GM23338 (cell line): ENCODE measurements around the gene MICAL3. TPM values are rescaled to one million over a fixed set of nuclear protein-coding genes. Genes with fewer than 3 reads are reported as not detected.

Experiments used
- ATAC-seq: fragments of 200-7000 bp; cut with Tn5 transposase; 3 replicates; pipeline ENCODE4 v1.9.1; 2020
- DNase-seq: peaks from one replicate; pipeline ENCODE4 v3.0.0-alpha.2; 2015; ENCODE audit warnings: low spot score
- H2AFZ ChIP-seq: fragments of 200-600 bp; sonication (generic); 2 replicates; pipeline ENCODE4 v1.8.0; 2016; ENCODE audit warnings: antibody characterized with exemption, mild to moderate bottlenecking, moderate library complexity
- H3F3A ChIP-seq: fragments of 200-600 bp; sonication (generic); replicated peaks from 2 replicates; pipeline ENCODE4 v1.8.0; 2017; ENCODE audit warnings: antibody characterized with exemption, mixed run types, low read depth
- H3K27ac ChIP-seq: fragments of 200-600 bp; sonication (generic); 2 replicates; pipeline ENCODE4 v1.6.1; 2016; ENCODE audit warnings: low read depth
- H3K27me3 ChIP-seq: fragments of 200-600 bp; sonication (generic); 2 replicates; pipeline ENCODE4 v1.8.0; 2016; ENCODE audit warnings: mild to moderate bottlenecking, mixed run types, moderate library complexity; ENCODE audit not compliant: insufficient read depth
- H3K36me3 ChIP-seq: fragments of 200-600 bp; sonication (generic); 2 replicates; pipeline ENCODE4 v1.8.0; 2016; ENCODE audit warnings: mild to moderate bottlenecking; ENCODE audit not compliant: insufficient read depth
- H3K4me1 ChIP-seq: fragments of 200-600 bp; sonication (generic); 2 replicates; pipeline ENCODE4 v1.8.0; 2016; ENCODE audit warnings: mild to moderate bottlenecking, moderate library complexity; ENCODE audit not compliant: insufficient read depth
- H3K4me2 ChIP-seq: fragments of 200-600 bp; sonication (generic); 2 replicates; pipeline ENCODE4 v1.7.1; 2017; ENCODE audit warnings: mixed run types
- H3K4me3 ChIP-seq: fragments of 200-600 bp; sonication (generic); 2 replicates; pipeline ENCODE4 v1.6.1; 2016; ENCODE audit warnings: mixed run types
- H3K79me2 ChIP-seq: fragments of 200-600 bp; sonication (generic); replicated peaks from 2 replicates; pipeline ENCODE4 v1.8.0; 2017; ENCODE audit warnings: mild to moderate bottlenecking; ENCODE audit not compliant: insufficient read depth
- H3K9me2 ChIP-seq: fragments of 200-600 bp; sonication (generic); 2 replicates; pipeline ENCODE4 v1.8.0; 2017; ENCODE audit not compliant: insufficient read depth
- H4K20me1 ChIP-seq: fragments of 200-600 bp; sonication (generic); replicated peaks from 2 replicates; pipeline ENCODE4 v1.8.0; 2017; ENCODE audit warnings: mild to moderate bottlenecking; ENCODE audit not compliant: insufficient read depth
- H3K27ac Mint-ChIP-seq: 2 replicates; pipeline ENCODE4 v1.8.0; 2020; ENCODE audit warnings: inconsistent platforms, mild to moderate bottlenecking, moderate library complexity, mixed read lengths
- H3K27me3 Mint-ChIP-seq: 3 replicates; pipeline ENCODE4 v1.8.0; 2022; ENCODE audit warnings: low read depth, mild to moderate bottlenecking, moderate library complexity, mixed read lengths, inconsistent platforms; ENCODE audit not compliant: insufficient read depth, poor library complexity
- H3K36me3 Mint-ChIP-seq: 3 replicates; pipeline ENCODE4 v1.8.0; 2021; ENCODE audit warnings: low read depth, mild to moderate bottlenecking, inconsistent platforms, moderate library complexity, mixed read lengths
- H3K4me1 Mint-ChIP-seq: 3 replicates; pipeline ENCODE4 v1.8.0; 2020; ENCODE audit warnings: mild to moderate bottlenecking, inconsistent platforms, mixed read lengths
- H3K4me3 Mint-ChIP-seq: 3 replicates; pipeline ENCODE4 v1.8.0; 2021; ENCODE audit warnings: moderate library complexity, mild to moderate bottlenecking, inconsistent platforms, mixed read lengths
- H3K9me3 Mint-ChIP-seq: 3 replicates; pipeline ENCODE4 v1.8.0; 2020; ENCODE audit warnings: moderate library complexity, mild to moderate bottlenecking, inconsistent platforms, mixed read lengths
- CREB1 ChIP-seq: fragments of 250-450 bp; sonication (Bioruptor Pico); IDR thresholded peaks from 2 replicates; pipeline ENCODE4 v1.5.0; 2020; ENCODE audit warnings: low read depth, mild to moderate bottlenecking, moderate library complexity
- CTCF ChIP-seq, 2 experiments: fragments of 200-600 bp in 1 of 2; sonication (generic) in 1 of 2; conservative IDR thresholded peaks; 2 replicates each; pipeline versions ENCODE4 v1.5.1 to v1.6.1; 2016 to 2017; ENCODE audit warnings: antibody characterized with exemption in 2 of 2, low read depth in 2 of 2, mild to moderate bottlenecking in 2 of 2, moderate library complexity in 1 of 2
- ETS1 ChIP-seq: IDR thresholded peaks from 2 replicates; pipeline ENCODE4 v1.6.1; 2016; ENCODE audit warnings: antibody characterized with exemption
- EZH2 ChIP-seq: fragments of 200-600 bp; sonication (generic); IDR thresholded peaks from one replicate; pipeline ENCODE4 v1.8.0; 2017; ENCODE audit warnings: antibody characterized with exemption, mild to moderate bottlenecking, low read depth; ENCODE audit not compliant: unreplicated experiment
- EZH2phosphoT487 ChIP-seq: fragments of 200-600 bp; sonication (generic); IDR thresholded peaks from one replicate; pipeline ENCODE4 v1.8.1; 2018; ENCODE audit warnings: antibody characterized with exemption; ENCODE audit not compliant: unreplicated experiment
- JUNB ChIP-seq: IDR thresholded peaks from one replicate; pipeline ENCODE4 v1.6.1; 2016; ENCODE audit warnings: antibody characterized with exemption; ENCODE audit not compliant: unreplicated experiment
- NANOG ChIP-seq: IDR thresholded peaks from 2 replicates; pipeline ENCODE4 v1.6.1; 2016; ENCODE audit warnings: antibody characterized with exemption, borderline replicate concordance
- POLR2AphosphoS5 ChIP-seq: IDR thresholded peaks from 2 replicates; pipeline ENCODE4 v1.6.1; 2016; ENCODE audit warnings: antibody characterized with exemption, low read depth
- STAT1 ChIP-seq: IDR thresholded peaks from one replicate; pipeline ENCODE4 v1.6.1; 2016; ENCODE audit warnings: antibody characterized with exemption; ENCODE audit not compliant: unreplicated experiment
- ZNF114 ChIP-seq: fragments of 250-450 bp; sonication (Bioruptor Pico); IDR thresholded peaks from 2 replicates; pipeline ENCODE4 v1.5.0; 2020; ENCODE audit warnings: mild to moderate bottlenecking, moderate library complexity
- ZNF331 ChIP-seq: fragments of 250-450 bp; sonication (Bioruptor Pico); IDR thresholded peaks from 2 replicates; pipeline ENCODE4 v1.5.0; 2020; ENCODE audit warnings: low read depth, mild to moderate bottlenecking, moderate library complexity
- ZNF462 ChIP-seq: fragments of 250-450 bp; sonication (Bioruptor Pico); IDR thresholded peaks from 2 replicates; pipeline ENCODE4 v1.5.0; 2020; ENCODE audit warnings: mild to moderate bottlenecking, moderate library complexity
- polyA plus RNA-seq: library from polyadenylated mRNA; unstranded; fragments of >200 nt; fragmentation: Nextera tagmentation; extraction: Ambion mirVana; gene quantifications from 2 replicates; pipeline ENCODE4 v1.2.1, GENCODE V29; 2016
- total RNA-seq: library from RNA; depleted of rRNA; stranded (reverse); fragments of >200 nt; shearing (Covaris generic); gene quantifications from 2 replicates; pipeline ENCODE4 v1.2.3, GENCODE V29; 2014

The MICAL3 gene
- total and polyA plus RNA-seq, 2 experiments from 2014 or later: 10.1 to 33.9 TPM

- TF ChIP-seq ZNF462 (CRISPR knock-in tag) (no peak), CREB1 (no peak), JUNB (no peak), POLR2AphosphoS5 (no peak), EZH2 (no peak)
Observed at GRCh38 chr22:17882162-17882561, 142.2 kb downstream of the MICAL3 start (continued).

- H4K20me1 ChIP-seq: peaks cover 50% of the 10 kb centered on the region
- ATAC-seq: no peak
- no peaks in the 10 kb centered on the region for H3K9me2 ChIP-seq
- peaks cover 46% of the 10 kb centered on the region for H3K27me3 Mint-ChIP-seq
- H3K4me3 Mint-ChIP-seq: no peak overlapping the region
- H3K4me3 ChIP-seq: no peak overlapping the region
- no peaks in the 10 kb centered on the region for H3K36me3 ChIP-seq
- H3K79me2 ChIP-seq: no peaks in the 10 kb centered on the region
- peaks cover 44% of the 10 kb centered on the region for H3K27me3 ChIP-seq
- H3K4me1 Mint-ChIP-seq: no peaks in the 10 kb centered on the region; the same call in 2 of the 3 replicates
- H3K27ac Mint-ChIP-seq: no peak overlapping the region
- H3K36me3 Mint-ChIP-seq: peaks cover 40% of the 10 kb centered on the region
- no peak overlapping the region for H3K4me2 ChIP-seq
- no peak for DNase-seq
- no peak overlapping the region for H3K27ac ChIP-seq
- H2AFZ ChIP-seq: no peak overlapping the region
- H3K4me1 ChIP-seq: no peaks in the 10 kb centered on the region
- H3K9me3 Mint-ChIP-seq: peaks cover 3% of the 10 kb centered on the region; the same call in 1 of the 3 replicates
- H3F3A ChIP-seq: no peaks in the 10 kb centered on the region
- no peak for TF ChIP-seq EZH2
- TF ChIP-seq ZNF114 (CRISPR knock-in tag): no peak
- no peak for TF ChIP-seq ETS1
- no peak for TF ChIP-seq STAT1
- TF ChIP-seq ZNF331 (CRISPR knock-in tag): no peak
- no peak for TF ChIP-seq CTCF (conservative IDR thresholded peaks at IDR 0.05; ENCODE audit: low read depth in 2 of 2)
- TF ChIP-seq EZH2phosphoT487: no peak
- no peak for TF ChIP-seq NANOG
- no peak for TF ChIP-seq POLR2AphosphoS5
Observed at GRCh38 chr22:17881366-17881765, 143.0 kb downstream of the MICAL3 start.
